Ectodermal cell (in vitro differentiated cells): ENCODE results near the gene INSRR.

Source experiments
- H3K27ac ChIP-seq: 2 replicates; pipeline ENCODE4 v1.7.0; 2013; ENCODE audit warnings: mild to moderate bottlenecking, low read depth, low read length; ENCODE audit not compliant: insufficient read depth, poor library complexity, severe bottlenecking
- H3K27me3 ChIP-seq: 2 replicates; pipeline ENCODE4 v1.7.0; 2013; ENCODE audit warnings: mild to moderate bottlenecking, low read length; ENCODE audit not compliant: insufficient read depth, control insufficient read depth, poor library complexity, severe bottlenecking
- H3K36me3 ChIP-seq: one replicate; pipeline ENCODE4 v1.7.0; 2013; ENCODE audit warnings: low read length; ENCODE audit not compliant: control insufficient read depth, insufficient read depth
- H3K4me1 ChIP-seq: one replicate; pipeline ENCODE4 v1.7.0; 2013; ENCODE audit warnings: low read length; ENCODE audit not compliant: control insufficient read depth, insufficient read depth
- H3K4me3 ChIP-seq: 2 replicates; pipeline ENCODE4 v1.7.0; 2013; ENCODE audit warnings: low read depth, low read length, control low read depth; ENCODE audit not compliant: insufficient read depth
- H3K9me3 ChIP-seq: 2 replicates; pipeline ENCODE4 v1.7.0; 2013; ENCODE audit warnings: mild to moderate bottlenecking, low read length, moderate library complexity; ENCODE audit not compliant: control insufficient read depth
- WGBS, 2 experiments: methylation state at CpG; one replicate each; pipeline ENCODE4 v1.1.7; 2013; ENCODE audit warnings: missing lambda C conversion rate in 2 of 2; 5-methylcytosine and 5-hydroxymethylcytosine counted together

The INSRR gene

DNA sequence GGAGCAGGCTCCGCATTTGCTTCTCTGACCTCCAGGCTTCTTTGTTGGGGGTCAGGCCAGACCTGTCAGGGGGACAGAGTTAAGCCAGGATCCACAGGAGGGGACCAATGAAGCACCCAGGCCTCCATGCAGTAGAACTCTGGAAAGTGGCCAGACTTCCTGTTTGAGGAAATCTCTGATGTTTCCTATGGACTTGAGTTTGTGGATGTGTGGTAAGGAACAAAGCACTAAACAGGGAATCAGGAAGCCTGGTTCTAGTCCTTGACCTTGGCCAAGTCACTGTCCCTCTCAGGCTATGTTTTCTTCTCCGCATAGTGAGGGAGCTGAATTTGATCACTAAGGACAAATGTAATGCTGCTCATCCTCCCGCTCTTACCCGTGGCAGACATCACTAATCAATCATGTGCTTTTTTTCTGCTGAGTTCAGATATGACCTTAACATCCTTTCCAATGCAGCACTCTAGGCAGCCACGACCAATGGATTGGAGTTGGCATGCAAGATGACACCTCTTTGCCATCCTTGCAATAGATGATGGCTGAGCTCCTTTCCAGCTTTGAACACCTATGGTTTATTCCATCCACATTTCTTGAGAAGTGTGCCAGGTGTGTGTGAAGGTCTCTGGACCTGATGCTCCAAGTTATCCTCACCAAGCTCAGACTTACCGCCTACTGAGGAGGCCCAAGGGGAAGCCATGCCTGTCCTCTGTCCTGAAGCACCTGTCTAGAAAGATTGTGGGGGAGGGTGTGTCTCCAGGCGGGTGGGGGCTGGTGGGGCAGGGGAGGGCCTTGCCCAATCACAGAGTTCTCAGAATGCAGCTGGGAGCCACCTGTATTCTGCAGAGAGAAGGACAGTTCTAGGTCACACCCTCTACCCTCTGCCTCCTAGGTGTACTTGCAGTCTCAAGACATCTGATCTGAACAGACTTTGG, 52.1 kb downstream of the INSRR start:
- H3K9me3 ChIP-seq = no peaks in the 10 kb centered on the region
- 89 to 92% methylated on average over 7 of the region's 7 CpGs for WGBS, 2 experiments
- H3K36me3 ChIP-seq = no peaks in the 10 kb centered on the region
- peaks cover 19% of the 10 kb centered on the region for H3K4me1 ChIP-seq
- no peak overlapping the region for H3K27ac ChIP-seq
- no peaks in the 10 kb centered on the region for H3K27me3 ChIP-seq
- H3K4me3 ChIP-seq = no peak overlapping the region

GRCh38 chr1:156805766-156806511, 53.0 kb downstream of the INSRR start:
- Histone ChIP-seq H3K36me3 (no peaks in the 10 kb centered on the region), H3K4me1 (peaks cover 19% of the 10 kb centered on the region), H3K27me3 (no peaks in the 10 kb centered on the region), H3K9me3 (no peaks in the 10 kb centered on the region), H3K4me3 (no peak overlapping the region), H3K27ac (no peak overlapping the region)
- WGBS, 2 experiments = 87 to 91% methylated on average over 3 of the region's 3 CpGs

DNA sequence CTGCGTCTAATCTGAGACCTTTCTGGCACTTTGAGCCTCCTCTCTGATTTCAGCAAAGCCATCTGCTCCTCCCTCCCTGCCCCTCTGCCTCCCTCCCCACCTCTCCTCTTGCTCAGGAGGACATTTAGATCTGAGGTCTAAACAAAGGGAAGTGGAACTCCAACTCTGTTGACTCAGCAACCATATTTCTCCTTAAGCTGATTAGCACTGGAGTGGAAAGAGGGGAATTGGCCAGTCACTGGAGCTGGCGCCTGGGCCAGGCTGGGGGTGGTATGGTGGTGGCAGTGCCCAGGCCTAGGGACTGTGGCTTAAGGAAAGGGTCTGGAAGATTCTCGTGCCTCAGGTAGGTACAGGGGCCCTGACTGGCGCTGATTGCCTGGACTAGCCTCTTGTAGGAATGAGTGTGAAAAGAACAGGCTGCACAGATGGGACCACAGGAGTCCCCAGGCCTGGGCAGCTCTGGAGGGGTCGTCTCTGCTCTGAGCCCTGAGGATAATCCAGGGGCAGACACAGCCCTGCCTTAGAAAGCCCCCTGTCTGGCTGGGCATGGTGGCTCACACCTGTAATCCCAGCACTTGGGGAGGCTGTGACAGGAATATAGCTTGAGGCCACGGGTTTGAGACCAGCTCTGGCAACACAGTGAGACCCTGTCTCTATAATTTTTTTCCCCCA, 54.2 kb downstream of the INSRR start:
- Histone ChIP-seq H3K27ac (peak overlapping the region; percentile 4), H3K27me3 (no peaks in the 10 kb centered on the region), H3K4me1 (peaks cover 19% of the 10 kb centered on the region), H3K9me3 (no peaks in the 10 kb centered on the region), H3K4me3 (no peak overlapping the region), H3K36me3 (peaks cover 11% of the 10 kb centered on the region)
- WGBS, 2 experiments = 69 to 72% methylated on average over 6 of the region's 6 CpGs

DNA sequence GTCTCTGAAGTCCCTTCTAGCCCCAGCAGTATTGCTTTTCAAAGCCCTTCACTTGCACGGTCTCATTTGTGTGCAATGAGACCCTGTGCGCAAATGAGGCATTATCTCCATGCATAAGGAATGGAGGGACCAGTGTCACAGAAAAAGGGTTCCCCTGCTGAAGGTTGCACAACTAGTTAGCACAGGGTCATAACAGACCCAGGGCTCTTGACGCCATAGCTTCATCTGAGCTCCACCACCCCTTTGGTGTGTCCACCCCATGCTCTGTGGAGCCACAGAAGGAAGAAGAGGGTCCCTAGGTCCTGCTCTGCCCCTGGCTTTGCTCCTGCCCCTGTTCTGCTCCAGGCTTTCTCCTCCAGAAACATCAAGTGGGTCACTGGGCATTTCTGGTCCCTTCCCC, 54.9 kb downstream of the INSRR start:
- Histone ChIP-seq H3K4me3 (no peak overlapping the region), H3K27me3 (no peaks in the 10 kb centered on the region), H3K9me3 (no peaks in the 10 kb centered on the region), H3K36me3 (peaks cover 16% of the 10 kb centered on the region), H3K27ac (peak overlapping the region; percentile 4), H3K4me1 (peaks cover 12% of the 10 kb centered on the region)
- 97% methylated on average over 3 of the region's 3 CpGs for WGBS, 2 experiments

GRCh38 chr1:156803086-156803851, 55.6 kb downstream of the INSRR start:
- H3K36me3 ChIP-seq = peaks cover 20% of the 10 kb centered on the region
- H3K27ac ChIP-seq = no peak overlapping the region
- WGBS, 2 experiments = 90 to 92% methylated on average over 13 of the region's 13 CpGs
- H3K27me3 ChIP-seq = no peaks in the 10 kb centered on the region
- H3K4me1 ChIP-seq = peaks cover 12% of the 10 kb centered on the region
- H3K9me3 ChIP-seq = no peaks in the 10 kb centered on the region
- H3K4me3 ChIP-seq = no peak overlapping the region

DNA sequence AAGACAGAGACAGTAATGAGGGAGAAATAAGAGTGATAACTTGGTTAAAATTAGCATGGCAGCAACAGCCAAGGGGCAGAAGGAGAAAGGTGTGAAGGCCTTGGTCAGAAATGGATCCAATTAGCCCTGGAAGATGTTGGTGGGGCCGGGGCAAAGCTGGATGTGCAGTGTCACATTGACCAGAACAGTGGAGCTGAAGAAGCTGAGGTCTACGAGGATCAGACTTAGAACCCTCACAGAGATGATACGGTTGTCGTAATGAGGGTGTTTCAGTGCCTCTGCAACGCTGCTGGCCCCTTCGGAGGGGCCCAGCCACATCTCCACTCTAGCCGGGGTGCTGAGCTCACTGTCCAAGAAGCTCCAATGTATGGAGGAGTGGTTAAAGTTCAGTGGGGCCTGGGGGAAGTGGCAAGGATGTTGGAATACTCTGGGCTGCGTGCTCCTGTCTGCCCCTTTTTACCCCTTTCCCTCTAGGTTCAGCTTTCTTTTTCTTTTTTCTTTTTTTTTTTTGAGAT, 56.4 kb downstream of the INSRR start:
- Histone ChIP-seq H3K4me3 (no peak overlapping the region), H3K27me3 (no peaks in the 10 kb centered on the region), H3K36me3 (peaks cover 27% of the 10 kb centered on the region), H3K9me3 (no peaks in the 10 kb centered on the region), H3K27ac (no peak overlapping the region), H3K4me1 (peaks cover 12% of the 10 kb centered on the region)
- WGBS, 2 experiments = 92 to 95% methylated on average over 8 of the region's 8 CpGs

GRCh38 chr1:156801409-156802121, 57.4 kb downstream of the INSRR start:
- Histone ChIP-seq H3K36me3 (peaks cover 30% of the 10 kb centered on the region), H3K27ac (no peak overlapping the region), H3K4me3 (no peak overlapping the region), H3K27me3 (no peaks in the 10 kb centered on the region), H3K9me3 (no peaks in the 10 kb centered on the region), H3K4me1 (peaks cover 12% of the 10 kb centered on the region)
- WGBS, 2 experiments = 79 to 81% methylated on average over 7 of the region's 7 CpGs

GRCh38 chr1:156797212-156797871, 61.6 kb downstream of the INSRR start:
- WGBS, 2 experiments = 43 to 58% methylated on average over 3 to 4 of the region's 4 CpGs
- Histone ChIP-seq H3K9me3 (no peaks in the 10 kb centered on the region), H3K27ac (no peak overlapping the region), H3K36me3 (peaks cover 60% of the 10 kb centered on the region), H3K4me3 (no peak overlapping the region), H3K27me3 (no peaks in the 10 kb centered on the region), H3K4me1 (no peaks in the 10 kb centered on the region)
